K562 (cell line): ENCODE measurements around the gene VWA5B1. TPM values are rescaled to one million over a fixed set of nuclear protein-coding genes. Genes with fewer than 3 reads are reported as not detected.

Experiments used
- ATAC-seq: fragments of 200-7000 bp; cut with Tn5 transposase; 3 replicates; pipeline ENCODE4 v1.9.1; 2020; ENCODE audit warnings: moderate library complexity
- BruUV-seq: library from RNA; stranded (reverse); fragments of 400-500 nt; replicated peaks from 2 replicates; lab custom pipeline; 2021; lab: Mats Ljungman, UMichigan
- CTCF ChIA-PET: fragments of 300-600 bp; formaldehyde crosslinking; extraction: SDS; loops from one replicate; lab custom pipeline; 2021; ENCODE audit warnings: low intra/inter-chr PET ratio; lab: Yijun Ruan, JAX
- POLR2A ChIA-PET: fragments of 300-600, 350-650 bp; sonication (Branson Sonifier 250); formaldehyde crosslinking; extraction: SDS; loops from one replicate; lab custom pipeline; 2021; ENCODE audit warnings: antibody characterized with exemption, inconsistent platforms; lab: Yijun Ruan, JAX
- DNase-seq, 4 experiments: peaks; one replicate each; pipeline versions ENCODE4 v3.0.0 to v3.0.0-alpha.2; 2011 to 2018; ENCODE audit warnings: low spot score in 3 of 4, mixed read lengths in 3 of 4; ENCODE audit errors: extremely low read depth in 1 of 4
- FAIRE-seq: peaks from 2 replicates; lab custom pipeline; 2011; peaks lifted over from hg19 to GRCh38; lab: Jason Lieb, UNC
- H2AFZ ChIP-seq: 2 replicates; pipeline ENCODE4 v1.6.0; 2011; ENCODE audit warnings: low read depth, low read length, control low read depth, inconsistent platforms
- H3K27ac ChIP-seq: fragments of 200-600 bp; 3 replicates; pipeline ENCODE4 v1.8.0; 2011; ENCODE audit warnings: low read depth, mild to moderate bottlenecking, control low read depth, inconsistent platforms, low read length, moderate library complexity, mixed read lengths; ENCODE audit errors: extremely low read depth
- H3K27me3 ChIP-seq, 2 experiments: fragments of 300-600 bp in 1 of 2; 2 replicates in 1 of 2; 3 replicates in 1 of 2; pipeline versions ENCODE4 v1.6.0 to v1.8.0; 2011; ENCODE audit warnings: inconsistent platforms in 2 of 2, low read length in 2 of 2, mild to moderate bottlenecking in 1 of 2, mixed read lengths in 1 of 2, moderate library complexity in 1 of 2; ENCODE audit not compliant: control insufficient read depth in 2 of 2, insufficient read depth in 2 of 2
- H3K36me3 ChIP-seq: fragments of 300-600 bp; 3 replicates; pipeline ENCODE4 v1.8.0; 2011; ENCODE audit warnings: mild to moderate bottlenecking, low read length, inconsistent platforms; ENCODE audit not compliant: control insufficient read depth, insufficient read depth
- H3K4me1 ChIP-seq, 2 experiments: fragments of 200-600 bp in 1 of 2; replicated peaks in 1 of 2; 2 replicates in 1 of 2; 3 replicates in 1 of 2; pipeline versions ENCODE4 v1.5.1 to v1.8.0; 2011; ENCODE audit warnings: inconsistent platforms in 2 of 2, low read length in 2 of 2, mild to moderate bottlenecking in 1 of 2, mixed read lengths in 1 of 2, moderate library complexity in 1 of 2; ENCODE audit not compliant: control insufficient read depth in 2 of 2, insufficient read depth in 2 of 2
- H3K4me2 ChIP-seq: 2 replicates; pipeline ENCODE4 v1.6.1; 2011; ENCODE audit warnings: low read length, control low read depth, inconsistent platforms, mixed read lengths; ENCODE audit not compliant: insufficient read depth
- H3K4me3 ChIP-seq: fragments of 200-600 bp; sonication (generic), shearing (Covaris generic); 2 replicates; pipeline ENCODE4 v1.5.1; 2016; ENCODE audit warnings: control low read depth, inconsistent platforms
- H3K79me2 ChIP-seq: fragments of 200-600 bp; 3 replicates; pipeline ENCODE4 v1.8.0; 2011; ENCODE audit warnings: low read length, inconsistent platforms; ENCODE audit not compliant: control insufficient read depth, insufficient read depth
- H3K9ac ChIP-seq, 2 experiments: 2 replicates each; pipeline versions ENCODE4 v1.6.0 to v1.6.1; 2011; ENCODE audit warnings: low read depth in 2 of 2, low read length in 2 of 2, control low read depth in 1 of 2, inconsistent platforms in 1 of 2, mild to moderate bottlenecking in 1 of 2, mixed read lengths in 1 of 2; ENCODE audit not compliant: insufficient read depth in 1 of 2
- H3K9me1 ChIP-seq: one replicate; pipeline ENCODE4 v1.6.0; 2011; ENCODE audit warnings: inconsistent platforms, mild to moderate bottlenecking, low read length, moderate library complexity; ENCODE audit not compliant: control insufficient read depth, insufficient read depth
- H3K9me3 ChIP-seq: replicated peaks from 2 replicates; pipeline ENCODE4 v1.5.1; 2011; ENCODE audit warnings: low read depth, low read length, inconsistent platforms; ENCODE audit not compliant: control insufficient read depth, insufficient read depth
- H4K20me1 ChIP-seq: replicated peaks from 2 replicates; pipeline ENCODE4 v1.6.1; 2011; ENCODE audit warnings: low read length, inconsistent platforms, mixed read lengths; ENCODE audit not compliant: control insufficient read depth, insufficient read depth
- CEBPG ChIP-seq, 3 experiments: fragments of 200-800 bp in 1 of 3; sonication (Bioruptor generic) in 1 of 3; sonication (generic) in 1 of 3; formaldehyde crosslinking in 1 of 3; IDR thresholded peaks in 2 of 3; conservative IDR thresholded peaks in 1 of 3; 2 replicates each; pipeline versions ENCODE4 v1.6.1 to v1.8.0; 2016 to 2022; ENCODE audit warnings: missing compliant biosample characterization in 2 of 3, missing genetic modification characterization in 2 of 3, mild to moderate bottlenecking in 1 of 3, missing genetic modification reagents in 1 of 3
- CGGBP1 ChIP-seq: fragments of 250-450 bp; sonication (Bioruptor Pico); IDR thresholded peaks from 2 replicates; pipeline ENCODE4 v1.9.0; 2021; ENCODE audit warnings: mild to moderate bottlenecking
- CTCFL ChIP-seq: IDR thresholded peaks from 2 replicates; pipeline ENCODE4 v1.6.1; 2011; ENCODE audit warnings: borderline replicate concordance, low read depth, mild to moderate bottlenecking, moderate library complexity, low read length; ENCODE audit not compliant: insufficient read depth, poor library complexity, severe bottlenecking
- FOSL1 ChIP-seq: fragments of 200-800 bp; sonication (Bioruptor generic); conservative IDR thresholded peaks from 2 replicates; pipeline ENCODE4 v1.6.1; 2016; ENCODE audit warnings: missing genetic modification characterization, missing compliant biosample characterization
- MAFG ChIP-seq: fragments of 450-650 bp; conservative IDR thresholded peaks from 2 replicates; pipeline ENCODE4 v1.6.1; 2016; ENCODE audit warnings: missing genetic modification characterization, missing compliant biosample characterization
- NEUROD1 ChIP-seq: fragments of 150-350 bp; IDR thresholded peaks from 2 replicates; pipeline ENCODE4 v1.6.1; 2014; ENCODE audit warnings: borderline replicate concordance, low read length, low read depth; ENCODE audit not compliant: partially characterized antibody
- NR2C2 ChIP-seq, 2 experiments: fragments of 200-800 bp in 1 of 2; sonication (Bioruptor generic) in 1 of 2; sonication (generic) in 1 of 2; formaldehyde crosslinking in 1 of 2; IDR thresholded peaks; 2 replicates each; pipeline versions ENCODE4 v1.6.1 to v1.8.0; 2016 to 2022; ENCODE audit warnings: mild to moderate bottlenecking in 1 of 2, missing compliant biosample characterization in 1 of 2, missing genetic modification characterization in 1 of 2, missing genetic modification reagents in 1 of 2
- U2AF1 ChIP-seq: fragments of 200-400 bp; formaldehyde crosslinking; optimal IDR thresholded peaks from 2 replicates; pipeline ENCODE3; 2017; ENCODE audit warnings: mild to moderate bottlenecking, low read depth, low read length, moderate library complexity
- U2AF2 ChIP-seq: fragments of 200-400 bp; formaldehyde crosslinking; optimal IDR thresholded peaks from 2 replicates; pipeline ENCODE3; 2017; ENCODE audit warnings: low read depth, mild to moderate bottlenecking, low read length
- ZNF589 ChIP-seq: fragments of 200-800 bp; sonication (Bioruptor generic); IDR thresholded peaks from 2 replicates; pipeline ENCODE4 v1.6.1; 2016; ENCODE audit warnings: low read depth, missing genetic modification characterization, missing compliant biosample characterization
- WGBS: fragments of 100-300 bp; shearing (Covaris generic); methylation state at CpG from one replicate; pipeline ENCODE4 v1.1.6; 2016; ENCODE audit warnings: low coverage, mixed read lengths; ENCODE audit not compliant: insufficient coverage; ENCODE audit errors: missing lambda C conversion rate; 5-methylcytosine and 5-hydroxymethylcytosine counted together
- in situ Hi-C: fragments of 300-500 bp; cut with MboI; formaldehyde crosslinking; loops from 4 replicates; pipeline ENCODE4 v1.15.0; 2018; ENCODE audit warnings: inconsistent platforms, mixed read lengths
- intact Hi-C: fragments of 100-400 bp; cut with micrococcal nuclease; formaldehyde crosslinking; loops from 2 replicates; pipeline ENCODE4 v1.14.2; 2022
- polyA plus RNA-seq, 8 experiments: library from polyadenylated mRNA; depleted of rRNA in 4 of 8; stranded (reverse) in 5 of 8; unstranded in 3 of 8; fragments of >200 nt; fragmentation: Nextera tagmentation in 2 of 8; fragmentation: Illumina TruSeq in 1 of 8; extraction: Ambion mirVana in 2 of 8; extraction: Trizol in 1 of 8; gene quantifications; 2 replicates each; pipeline versions ENCODE4 v1.2.1 to v1.2.3, GENCODE V29; 2011 to 2014; ENCODE audit warnings: inconsistent platforms in 1 of 8, missing spikeins in 1 of 8
- total RNA-seq, 7 experiments: library from RNA; depleted of rRNA in 6 of 7; stranded (reverse); fragments of >200 nt in 6 of 7; fragmentation: Illumina TruSeq in 2 of 7; extraction: Trizol in 2 of 7; gene quantifications; 2 replicates each; pipeline versions ENCODE4 v1.2.1 to v1.2.3, GENCODE V29; 2011 to 2021; ENCODE audit warnings: low replicate concordance in 1 of 7
- TF ChIP-seq, protein P1 (sequence below): fragments of 450-650 bp; formaldehyde crosslinking; IDR thresholded peaks from 2 replicates; pipeline ENCODE4 v1.4.0; 2020; ENCODE audit warnings: mild to moderate bottlenecking, moderate library complexity
- TF ChIP-seq, protein P2 (sequence below): sonication (generic); formaldehyde crosslinking; IDR thresholded peaks from 2 replicates; pipeline ENCODE4 v1.8.1; 2023; ENCODE audit warnings: mild to moderate bottlenecking, missing genetic modification reagents

The VWA5B1 gene
- total and polyA plus RNA-seq, 9 of the 15 experiments (the other 6 are each of a cell fraction or from before 2014, with no cell fraction given) = not detected

- Histone ChIP-seq H3K4me3 (no peak overlapping the region), H3K36me3 (no peaks in the 10 kb centered on the region), H3K4me1 (no peaks in the 10 kb centered on the region), H3K9ac (no peak overlapping the region), H4K20me1 (peaks cover 4% of the 10 kb centered on the region; the same call in 1 of the 2 replicates), H2AFZ (no peak overlapping the region), H3K79me2 (no peaks in the 10 kb centered on the region), H3K9me1 (no peaks in the 10 kb centered on the region), H3K27me3 (peaks cover 53 to 72% of the 10 kb centered on the region in 2 experiments), H3K9me3 (no peaks in the 10 kb centered on the region), H3K27ac (no peak overlapping the region), H3K4me2 (no peak overlapping the region)
- ChIA-PET POLR2A (interaction anchor here (0.7 to 1.8 kb wide), 2 partner anchors 11 to 12 kb away, joined by 5 read pairs; no protein-coding TSS in a partner anchor), CTCF (no interaction called here)
- no peak for ATAC-seq
- no TSS peak for BruUV-seq
- no peak for DNase-seq
- no peak for FAIRE-seq
- in situ Hi-C loops (no loop called here), intact Hi-C loops (no loop called here)
- under 1% methylated on average over 23 of the region's 23 CpGs for WGBS
- TF ChIP-seq NR2C2 (CRISPR knock-in tag; IDR thresholded peaks at IDR 0.05) (no peak), NR2C2 (tag; IDR thresholded peaks at IDR 0.05) (peak; percentile 14; the same call in 1 of the 2 replicates), ZNF589 (CRISPR knock-in tag) (no peak), U2AF2 (no peak), CEBPG (CRISPR knock-in tag; IDR thresholded peaks at IDR 0.05) (no peak), CEBPG (tag; conservative IDR thresholded peaks at IDR 0.05 in 1 of 2, IDR thresholded peaks at IDR 0.05 in 1 of 2) (peak; percentile 78 to 84), CTCFL (no peak), CGGBP1 (CRISPR knock-in tag) (no peak), MAFG (tag) (no peak), FOSL1 (tag) (no peak), U2AF1 (no peak), NEUROD1 (no peak)
- TF ChIP-seq, protein P1, sequence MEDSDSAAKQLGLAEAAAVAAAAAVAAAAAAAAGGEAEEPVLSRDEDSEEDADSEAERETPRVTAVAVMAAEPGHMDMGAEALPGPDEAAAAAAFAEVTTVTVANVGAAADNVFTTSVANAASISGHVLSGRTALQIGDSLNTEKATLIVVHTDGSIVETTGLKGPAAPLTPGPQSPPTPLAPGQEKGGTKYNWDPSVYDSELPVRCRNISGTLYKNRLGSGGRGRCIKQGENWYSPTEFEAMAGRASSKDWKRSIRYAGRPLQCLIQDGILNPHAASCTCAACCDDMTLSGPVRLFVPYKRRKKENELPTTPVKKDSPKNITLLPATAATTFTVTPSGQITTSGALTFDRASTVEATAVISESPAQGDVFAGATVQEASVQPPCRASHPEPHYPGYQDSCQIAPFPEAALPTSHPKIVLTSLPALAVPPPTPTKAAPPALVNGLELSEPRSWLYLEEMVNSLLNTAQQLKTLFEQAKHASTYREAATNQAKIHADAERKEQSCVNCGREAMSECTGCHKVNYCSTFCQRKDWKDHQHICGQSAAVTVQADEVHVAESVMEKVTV = no peak
- TF ChIP-seq, protein P2, sequence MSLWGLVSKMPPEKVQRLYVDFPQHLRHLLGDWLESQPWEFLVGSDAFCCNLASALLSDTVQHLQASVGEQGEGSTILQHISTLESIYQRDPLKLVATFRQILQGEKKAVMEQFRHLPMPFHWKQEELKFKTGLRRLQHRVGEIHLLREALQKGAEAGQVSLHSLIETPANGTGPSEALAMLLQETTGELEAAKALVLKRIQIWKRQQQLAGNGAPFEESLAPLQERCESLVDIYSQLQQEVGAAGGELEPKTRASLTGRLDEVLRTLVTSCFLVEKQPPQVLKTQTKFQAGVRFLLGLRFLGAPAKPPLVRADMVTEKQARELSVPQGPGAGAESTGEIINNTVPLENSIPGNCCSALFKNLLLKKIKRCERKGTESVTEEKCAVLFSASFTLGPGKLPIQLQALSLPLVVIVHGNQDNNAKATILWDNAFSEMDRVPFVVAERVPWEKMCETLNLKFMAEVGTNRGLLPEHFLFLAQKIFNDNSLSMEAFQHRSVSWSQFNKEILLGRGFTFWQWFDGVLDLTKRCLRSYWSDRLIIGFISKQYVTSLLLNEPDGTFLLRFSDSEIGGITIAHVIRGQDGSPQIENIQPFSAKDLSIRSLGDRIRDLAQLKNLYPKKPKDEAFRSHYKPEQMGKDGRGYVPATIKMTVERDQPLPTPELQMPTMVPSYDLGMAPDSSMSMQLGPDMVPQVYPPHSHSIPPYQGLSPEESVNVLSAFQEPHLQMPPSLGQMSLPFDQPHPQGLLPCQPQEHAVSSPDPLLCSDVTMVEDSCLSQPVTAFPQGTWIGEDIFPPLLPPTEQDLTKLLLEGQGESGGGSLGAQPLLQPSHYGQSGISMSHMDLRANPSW (CRISPR knock-in tag) = no peak
Measured at GRCh38 chr1:20322825-20323612, 32.3 kb downstream of the VWA5B1 start.
